ENCODE results near the gene SPDEF.
A peak's percentile ranks its signal among the peaks of the same experiment; 100 is the strongest.

The SPDEF gene

DNA sequence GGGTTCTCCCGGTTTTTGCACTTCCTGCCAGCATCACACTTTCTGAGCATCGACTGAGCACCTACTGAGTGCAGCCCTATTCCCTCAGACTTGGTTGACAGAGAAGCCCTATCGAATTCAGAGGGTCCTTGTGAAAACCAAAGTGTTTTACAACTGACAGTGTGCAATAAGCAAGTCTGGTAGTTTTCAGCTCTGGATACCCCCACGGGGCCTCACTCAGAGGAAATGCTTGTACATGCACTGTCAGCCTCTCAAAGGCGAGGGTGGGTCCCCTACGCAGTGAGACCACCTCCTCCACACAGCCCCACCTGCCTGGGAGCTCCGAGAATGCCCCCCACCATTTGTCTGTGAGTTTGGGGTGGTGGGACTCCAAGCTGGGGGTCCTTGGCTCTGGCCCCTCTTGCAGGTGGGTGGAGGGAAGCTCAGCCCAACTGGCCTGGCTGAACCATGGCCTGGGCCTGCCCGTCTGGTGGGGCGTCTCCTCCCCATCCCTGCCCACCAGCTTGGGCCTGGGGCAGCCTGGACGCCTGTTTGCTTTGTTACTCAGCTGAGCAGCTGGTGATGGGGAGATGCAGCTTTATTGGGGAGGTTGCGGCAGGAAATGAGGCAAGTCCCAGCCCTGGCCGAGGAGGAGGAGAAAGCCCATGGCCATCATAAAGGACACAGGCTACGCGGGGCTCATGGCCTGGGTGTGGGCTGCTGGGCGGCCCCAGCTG lies 1.7 kb downstream of the SPDEF start:
- TF ChIP-seq, protein P1, sequence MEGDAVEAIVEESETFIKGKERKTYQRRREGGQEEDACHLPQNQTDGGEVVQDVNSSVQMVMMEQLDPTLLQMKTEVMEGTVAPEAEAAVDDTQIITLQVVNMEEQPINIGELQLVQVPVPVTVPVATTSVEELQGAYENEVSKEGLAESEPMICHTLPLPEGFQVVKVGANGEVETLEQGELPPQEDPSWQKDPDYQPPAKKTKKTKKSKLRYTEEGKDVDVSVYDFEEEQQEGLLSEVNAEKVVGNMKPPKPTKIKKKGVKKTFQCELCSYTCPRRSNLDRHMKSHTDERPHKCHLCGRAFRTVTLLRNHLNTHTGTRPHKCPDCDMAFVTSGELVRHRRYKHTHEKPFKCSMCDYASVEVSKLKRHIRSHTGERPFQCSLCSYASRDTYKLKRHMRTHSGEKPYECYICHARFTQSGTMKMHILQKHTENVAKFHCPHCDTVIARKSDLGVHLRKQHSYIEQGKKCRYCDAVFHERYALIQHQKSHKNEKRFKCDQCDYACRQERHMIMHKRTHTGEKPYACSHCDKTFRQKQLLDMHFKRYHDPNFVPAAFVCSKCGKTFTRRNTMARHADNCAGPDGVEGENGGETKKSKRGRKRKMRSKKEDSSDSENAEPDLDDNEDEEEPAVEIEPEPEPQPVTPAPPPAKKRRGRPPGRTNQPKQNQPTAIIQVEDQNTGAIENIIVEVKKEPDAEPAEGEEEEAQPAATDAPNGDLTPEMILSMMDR (IDR thresholded peaks at IDR 0.05; ENCODE audit: control insufficient read depth, extremely low read depth, insufficient read depth), result no peak
- DNase-seq (ENCODE audit: low read depth), result no peak
- H3K4me3 ChIP-seq (ENCODE audit: low read depth, low read length), result peak overlapping the region; percentile 79

DNA sequence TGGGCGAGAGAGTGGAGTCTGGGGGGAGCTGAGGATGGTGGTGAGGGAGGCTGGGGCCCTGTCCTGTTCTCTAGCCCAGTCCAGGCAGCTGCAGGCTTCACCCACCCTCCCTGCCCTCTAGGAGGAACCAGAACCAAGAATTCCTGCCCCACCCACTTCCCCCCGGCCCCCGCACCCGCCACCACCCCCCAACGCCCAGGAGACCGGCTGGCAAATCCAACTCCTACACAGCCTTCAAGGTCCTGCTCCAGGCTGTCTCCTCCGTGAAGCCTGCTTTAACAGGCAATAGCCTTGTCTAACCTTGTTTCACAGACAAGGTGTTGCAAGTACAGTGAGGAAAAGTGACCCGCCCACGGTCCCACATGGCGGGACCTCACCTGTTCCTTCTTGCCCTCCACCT lies 2.4 kb downstream of the SPDEF start:
- TF ChIP-seq, protein P1 (IDR thresholded peaks at IDR 0.05; ENCODE audit: control insufficient read depth, extremely low read depth, insufficient read depth), result no peak
- H3K4me3 ChIP-seq (ENCODE audit: low read depth, low read length), result peak overlapping the region; percentile 79
- no peak for DNase-seq (ENCODE audit: low read depth)

DNA sequence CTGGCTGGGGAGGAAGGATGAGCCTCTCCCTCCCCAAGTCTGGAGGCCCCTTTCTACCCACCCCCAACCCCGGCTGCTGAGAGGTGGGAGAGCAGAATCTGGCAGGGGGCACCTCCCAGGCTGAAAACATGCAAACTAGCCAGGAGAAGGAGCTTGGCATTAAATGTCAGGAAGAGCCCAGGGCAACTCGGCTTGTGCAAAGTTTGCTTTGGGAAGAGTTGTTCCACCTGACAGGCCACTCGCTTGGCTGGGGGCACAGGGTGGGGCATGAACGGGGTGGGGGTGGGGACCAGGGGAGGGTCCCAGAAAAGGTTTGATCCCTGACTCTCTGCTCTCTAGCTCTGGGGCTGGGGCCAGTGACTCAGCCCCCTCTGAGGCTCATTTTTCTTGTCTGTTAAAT lies 3.0 kb downstream of the SPDEF start:
- TF ChIP-seq, protein P1 (IDR thresholded peaks at IDR 0.05; ENCODE audit: control insufficient read depth, extremely low read depth, insufficient read depth), result no peak
- no peak for DNase-seq (ENCODE audit: low read depth)
- H3K4me3 ChIP-seq (ENCODE audit: low read depth, low read length), result peak overlapping the region; percentile 79

DNA sequence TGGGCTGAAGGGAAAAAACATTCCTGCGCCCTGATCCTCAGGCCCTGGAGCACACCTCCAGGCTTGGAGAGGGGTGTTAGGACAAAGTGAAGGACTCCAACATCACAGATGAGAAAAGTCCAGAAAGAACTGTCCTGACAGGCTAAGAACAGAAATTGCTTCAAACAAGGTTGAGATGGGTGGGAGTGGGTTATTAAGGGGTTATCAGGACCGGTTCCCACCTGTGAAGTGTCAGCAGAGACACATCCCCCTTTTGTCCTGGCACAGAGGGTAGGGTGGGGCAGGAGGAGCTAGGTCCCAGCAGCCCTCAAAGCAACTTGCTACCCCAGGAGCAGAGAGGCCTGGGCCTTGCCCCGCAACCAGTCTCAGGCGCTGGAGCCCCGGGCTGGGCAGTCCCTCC lies 3.5 kb downstream of the SPDEF start:
- no peak for DNase-seq (ENCODE audit: low read depth)
- H3K4me3 ChIP-seq (ENCODE audit: low read depth, low read length), result peak overlapping the region; percentile 79
- TF ChIP-seq, protein P1 (IDR thresholded peaks at IDR 0.05; ENCODE audit: control insufficient read depth, extremely low read depth, insufficient read depth), result no peak

DNA sequence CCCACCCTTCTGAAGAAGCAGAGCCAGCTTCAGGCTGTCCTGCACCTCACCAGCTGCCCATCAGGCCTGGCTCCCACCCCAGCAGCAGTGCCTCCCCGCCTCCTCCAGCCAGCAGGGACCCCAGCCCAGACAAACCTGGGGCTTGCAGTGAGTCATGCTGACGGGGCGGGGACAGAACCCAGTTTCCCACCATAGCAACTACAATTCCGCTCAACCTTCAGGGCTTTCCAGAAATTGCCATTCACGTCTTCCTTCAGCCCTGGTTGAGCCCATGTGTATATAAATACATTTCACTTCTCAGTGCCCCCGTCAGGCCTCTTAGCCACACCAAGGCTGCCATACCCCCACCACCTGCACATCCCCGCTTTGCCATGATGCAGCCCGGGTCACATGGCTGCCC lies 4.4 kb downstream of the SPDEF start:
- no peak for DNase-seq (ENCODE audit: low read depth)
- H3K4me3 ChIP-seq (ENCODE audit: low read depth, low read length), result no peak overlapping the region
- TF ChIP-seq, protein P1 (IDR thresholded peaks at IDR 0.05; ENCODE audit: control insufficient read depth, extremely low read depth, insufficient read depth), result no peak

DNA sequence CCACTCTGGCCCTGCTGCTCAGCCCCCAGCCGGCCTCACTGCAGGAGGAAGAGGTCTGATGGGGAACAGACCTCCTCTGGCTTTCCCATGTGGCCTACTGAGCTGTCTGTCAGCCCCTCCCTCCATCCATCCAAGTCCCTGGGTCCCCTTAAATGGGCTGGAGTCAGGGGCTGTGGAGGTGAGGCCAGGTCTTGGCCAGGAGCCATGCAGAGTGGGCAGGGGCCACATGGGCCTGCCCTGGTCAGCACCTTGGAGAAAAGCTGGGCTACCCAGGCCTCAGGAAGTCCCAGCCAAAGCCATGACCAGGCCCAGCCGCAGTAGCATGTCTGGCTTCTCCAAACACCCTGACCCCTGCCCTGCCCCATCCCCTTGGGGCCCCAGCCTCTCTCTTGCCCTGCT lies 6.3 kb downstream of the SPDEF start:
- TF ChIP-seq, protein P1 (IDR thresholded peaks at IDR 0.05; ENCODE audit: control insufficient read depth, extremely low read depth, insufficient read depth), result no peak
- no peak overlapping the region for H3K4me3 ChIP-seq (ENCODE audit: low read depth, low read length)
- DNase-seq (ENCODE audit: low read depth), result no peak
